NCI-H748 (cell line): ENCODE measurements around the gene ARVCF.
A peak's percentile ranks its signal among the peaks of the same experiment; 100 is the strongest.
"Not testable (repeated sequence)": the region's sequence is repeated elsewhere in the genome, so short reads cannot be mapped to it uniquely, and the experiment has no call there.

Experiments
- DNase-seq: peaks from one replicate; lab custom pipeline; 2025; ENCODE audit not compliant: unreplicated experiment; lab: John Stamatoyannopoulos, UW

ARVCF gene

GRCh38 chr22:19940536-19941364, 75.9 kb downstream of the ARVCF start:
- DNase-seq, result no peak

GRCh38 chr22:19937616-19938473, 78.8 kb downstream of the ARVCF start:
- peak; percentile 5 for DNase-seq

GRCh38 chr22:19936513-19936912, 80.1 kb downstream of the ARVCF start:
- DNase-seq, result no peak

GRCh38 chr22:19935123-19935718, 81.4 kb downstream of the ARVCF start:
- DNase-seq, result not testable (repeated sequence)

GRCh38 chr22:19933341-19934241, 83.0 kb downstream of the ARVCF start:
- peak; percentile 23 for DNase-seq

- DNase-seq, result peak; percentile 28
Measured at GRCh38 chr22:19932367-19933206, 84.0 kb downstream of the ARVCF start.

- DNase-seq, result no peak
Measured at GRCh38 chr22:19931514-19931913, 85.1 kb downstream of the ARVCF start.

- no peak for DNase-seq
Measured at GRCh38 chr22:19930551-19931486, 85.8 kb downstream of the ARVCF start.

GRCh38 chr22:19929586-19930550, 86.8 kb downstream of the ARVCF start:
- no peak for DNase-seq

- DNase-seq, result no peak
Measured at GRCh38 chr22:19928207-19928606, 88.4 kb downstream of the ARVCF start.

- no peak for DNase-seq
Measured at GRCh38 chr22:19927696-19928095, 88.9 kb downstream of the ARVCF start.

- DNase-seq, result not testable (repeated sequence)
Measured at GRCh38 chr22:19926028-19926427, 90.6 kb downstream of the ARVCF start.

GRCh38 chr22:19923914-19924513, 92.6 kb downstream of the ARVCF start:
- no peak for DNase-seq

GRCh38 chr22:19921544-19922081, 95.0 kb downstream of the ARVCF start:
- DNase-seq, result no peak
